Neural crest cell (in vitro differentiated cells): ENCODE results near the gene DIS3L2. TPM values are rescaled to one million over a fixed set of nuclear protein-coding genes. Genes with fewer than 3 reads are reported as not detected.

Source experiments
- DNase-seq: peaks from one replicate; pipeline ENCODE4 v3.0.0; 2021; ENCODE audit warnings: low read depth, mixed read lengths, low spot score
- H3K27ac Mint-ChIP-seq: one replicate; pipeline ENCODE4 v1.8.0; 2021; ENCODE audit warnings: mild to moderate bottlenecking, mixed read lengths; ENCODE audit not compliant: unreplicated experiment
- H3K27me3 Mint-ChIP-seq: 2 replicates; pipeline ENCODE4 v1.8.0; 2021; ENCODE audit warnings: low read depth, mild to moderate bottlenecking, mixed read lengths
- H3K36me3 Mint-ChIP-seq: 2 replicates; pipeline ENCODE4 v1.8.0; 2021; ENCODE audit warnings: low read depth, mild to moderate bottlenecking, mixed read lengths
- H3K4me1 Mint-ChIP-seq: 2 replicates; pipeline ENCODE4 v1.8.0; 2021; ENCODE audit warnings: mixed read lengths
- H3K4me3 Mint-ChIP-seq: one replicate; pipeline ENCODE4 v1.8.0; 2021; ENCODE audit warnings: mild to moderate bottlenecking, mixed read lengths
- H3K9me3 Mint-ChIP-seq: 2 replicates; pipeline ENCODE4 v1.8.0; 2021; ENCODE audit warnings: mixed read lengths
- CTCF ChIP-seq: fragments of 200-600 bp; sonication (generic); conservative IDR thresholded peaks from 2 replicates; pipeline ENCODE4 v1.5.0; 2021; ENCODE audit warnings: antibody characterized with exemption, mild to moderate bottlenecking
- total RNA-seq: library from RNA; stranded (reverse); gene quantifications from 2 replicates; pipeline ENCODE4 v1.2.1, GENCODE V29; 2021

Gene DIS3L2
- total RNA-seq, 1 donor from 2014 or later: 51.9 TPM

DNA sequence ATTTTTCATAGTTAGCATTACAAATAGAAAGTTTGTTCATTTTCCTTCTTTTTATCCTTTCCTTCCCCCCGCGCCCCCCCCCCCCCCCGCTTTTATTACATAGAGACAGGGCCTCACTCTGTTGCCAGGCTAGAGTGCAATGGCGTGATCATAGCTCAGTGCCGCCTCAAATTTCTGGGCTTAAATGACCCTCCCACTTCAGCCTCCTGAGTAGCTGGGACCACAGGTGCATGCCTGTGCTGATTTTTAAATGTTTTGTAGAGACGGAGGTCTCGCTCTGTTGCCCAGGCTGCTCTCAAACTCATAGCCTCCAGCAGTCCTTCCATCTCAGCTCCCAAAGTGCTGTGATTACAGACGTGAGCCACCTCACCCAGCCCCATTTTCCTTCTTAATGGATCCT, 325.8 kb downstream of the DIS3L2 start:
- H3K4me1 Mint-ChIP-seq: peaks cover 61% of the 10 kb centered on the region
- no peak for TF ChIP-seq CTCF
- no peaks in the 10 kb centered on the region for H3K27me3 Mint-ChIP-seq
- peak overlapping the region; percentile 29 for H3K4me3 Mint-ChIP-seq
- peak overlapping the region; percentile 65 for H3K27ac Mint-ChIP-seq
- no peaks in the 10 kb centered on the region for H3K9me3 Mint-ChIP-seq
- DNase-seq: no peak
- no peaks in the 10 kb centered on the region for H3K36me3 Mint-ChIP-seq

DNA sequence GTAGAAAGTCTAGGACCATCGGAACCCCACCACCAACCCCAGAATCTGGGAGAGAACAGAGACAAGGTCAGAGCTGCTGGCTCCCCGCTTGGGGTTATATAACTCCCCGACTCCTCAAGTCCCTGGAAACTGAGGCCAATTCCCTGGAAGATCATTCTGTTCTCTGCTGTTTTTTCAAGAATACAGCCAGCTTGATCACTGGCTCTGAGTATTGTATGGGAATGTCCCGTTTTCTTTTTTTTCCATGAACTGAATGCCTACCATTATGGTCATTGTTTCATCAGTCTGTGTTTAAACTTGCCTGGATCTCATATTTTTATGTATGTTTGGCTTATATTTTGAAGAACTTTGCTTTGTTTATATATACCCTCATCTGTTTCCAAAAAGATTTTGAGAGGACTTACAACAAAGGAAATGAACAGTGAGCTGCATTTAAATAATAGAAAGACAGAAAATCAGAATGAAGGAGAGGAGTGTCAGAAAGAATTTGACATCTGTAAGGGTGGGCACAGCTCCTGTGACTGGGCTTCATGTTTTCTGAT, 327.0 kb downstream of the DIS3L2 start:
- no peak overlapping the region for H3K27ac Mint-ChIP-seq
- H3K36me3 Mint-ChIP-seq: no peaks in the 10 kb centered on the region
- no peaks in the 10 kb centered on the region for H3K9me3 Mint-ChIP-seq
- H3K27me3 Mint-ChIP-seq: no peaks in the 10 kb centered on the region
- no peak for DNase-seq
- H3K4me3 Mint-ChIP-seq: no peak overlapping the region
- TF ChIP-seq CTCF: no peak
- peaks cover 58% of the 10 kb centered on the region for H3K4me1 Mint-ChIP-seq

DNA sequence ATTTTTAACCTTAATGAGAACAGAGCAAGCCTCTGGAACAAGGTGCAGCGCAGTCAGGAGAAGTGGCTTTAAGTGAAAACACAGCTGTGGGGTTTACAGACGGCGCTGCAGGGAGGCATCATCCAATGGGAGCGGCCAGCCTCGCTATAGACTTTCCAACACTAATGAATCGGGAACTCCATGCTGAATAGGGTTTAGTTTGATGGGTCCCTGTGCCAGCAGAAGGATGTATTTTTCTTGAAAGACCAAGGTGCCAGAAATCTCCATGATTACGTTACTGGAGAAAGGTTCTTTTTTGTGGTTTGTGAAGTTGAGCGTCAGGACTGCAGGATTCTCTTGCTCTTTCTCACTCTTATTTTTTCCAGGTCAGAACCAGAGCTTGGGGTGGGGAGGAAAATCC, 329.2 kb downstream of the DIS3L2 start:
- Mint-ChIP-seq H3K4me3 (no peak overlapping the region), H3K4me1 (peaks cover 47% of the 10 kb centered on the region), H3K9me3 (no peaks in the 10 kb centered on the region), H3K27me3 (no peaks in the 10 kb centered on the region), H3K36me3 (no peaks in the 10 kb centered on the region), H3K27ac (no peak overlapping the region)
- TF ChIP-seq CTCF: no peak
- DNase-seq: no peak

DNA sequence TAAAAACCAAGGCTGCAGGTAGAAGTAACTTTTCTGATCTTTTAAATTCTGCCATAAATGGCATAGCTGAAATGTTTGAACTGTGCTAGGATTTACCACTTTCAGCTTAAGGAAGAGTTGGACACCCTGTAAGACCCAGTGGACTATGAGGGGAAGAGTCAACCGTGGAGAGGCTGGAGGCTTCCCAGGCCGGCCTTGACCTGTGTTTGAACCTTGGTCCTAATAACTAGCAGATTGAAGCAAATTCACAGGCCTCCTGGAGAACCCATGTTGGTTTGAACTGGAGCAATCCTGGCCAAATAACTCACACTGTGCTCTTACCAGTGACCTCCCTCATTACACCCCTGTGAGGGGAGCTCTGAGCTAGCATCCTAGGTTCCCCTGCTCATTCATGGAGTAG, 329.8 kb downstream of the DIS3L2 start:
- Mint-ChIP-seq H3K4me1 (peaks cover 41% of the 10 kb centered on the region), H3K27ac (no peak overlapping the region), H3K4me3 (no peak overlapping the region), H3K27me3 (no peaks in the 10 kb centered on the region), H3K9me3 (no peaks in the 10 kb centered on the region), H3K36me3 (no peaks in the 10 kb centered on the region)
- no peak for DNase-seq
- no peak for TF ChIP-seq CTCF

DNA sequence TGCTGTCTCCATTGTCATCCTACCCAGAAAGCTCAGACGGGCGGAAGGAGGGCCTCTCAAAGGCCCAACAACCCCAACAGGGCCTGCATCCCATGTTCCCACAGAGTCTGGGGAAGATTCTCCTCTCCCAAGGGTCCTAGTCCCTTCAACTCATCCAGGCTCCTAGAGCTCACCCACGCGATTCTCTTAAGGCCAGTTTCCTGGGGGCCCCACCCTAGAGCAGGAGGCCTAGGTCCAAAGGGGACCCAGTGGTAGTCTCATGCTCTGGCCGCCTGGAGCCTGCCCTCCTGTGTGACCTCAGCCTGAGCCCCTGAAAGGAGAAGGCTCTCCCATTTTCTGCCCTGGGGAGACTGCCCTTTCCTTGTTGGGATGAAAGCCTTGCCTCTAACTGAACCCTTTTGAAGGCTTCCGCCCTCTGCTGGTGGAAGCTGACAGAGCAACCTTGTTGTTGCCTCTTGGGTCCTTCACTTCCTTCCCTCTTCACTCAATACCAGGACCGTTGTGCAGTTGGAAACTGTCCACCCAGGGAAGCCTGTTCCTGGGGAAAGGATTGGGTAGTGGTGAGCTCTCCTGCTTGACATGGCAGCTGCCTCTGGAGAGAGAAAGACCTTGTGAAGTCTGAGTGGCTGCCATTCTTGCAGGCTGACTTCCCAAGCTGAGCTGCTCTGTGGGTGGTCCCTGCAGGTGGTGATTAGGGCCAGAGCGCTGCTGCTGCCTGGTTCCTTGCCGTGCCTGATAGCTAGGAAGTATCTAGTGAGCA, 331.1 kb downstream of the DIS3L2 start:
- peaks cover 28% of the 10 kb centered on the region for H3K4me1 Mint-ChIP-seq
- no peaks in the 10 kb centered on the region for H3K27me3 Mint-ChIP-seq
- H3K36me3 Mint-ChIP-seq: no peaks in the 10 kb centered on the region
- no peak overlapping the region for H3K4me3 Mint-ChIP-seq
- DNase-seq: peak; percentile 65
- peak; percentile 67 for TF ChIP-seq CTCF
- no peak overlapping the region for H3K27ac Mint-ChIP-seq
- no peaks in the 10 kb centered on the region for H3K9me3 Mint-ChIP-seq
